GM18499 (cell line): ENCODE measurements around the gene CHST8.
"Not testable (repeated sequence)": the region's sequence is repeated elsewhere in the genome, so short reads cannot be mapped to it uniquely, and the experiment has no call there.

Source experiments
- ATAC-seq: cut with Tn5 transposase; IDR thresholded peaks from one replicate; pipeline ENCODE4 v1.9.1; 2021; ENCODE audit warnings: moderate number of reproducible peaks; ENCODE audit not compliant: insufficient read depth, unreplicated experiment

The CHST8 gene

GRCh38 chr19:33802801-33803200 is 181.0 kb downstream of the CHST8 start:
- ATAC-seq = no peak

GRCh38 chr19:33803383-33803782 is 181.6 kb downstream of the CHST8 start:
- ATAC-seq = no peak

- no peak for ATAC-seq
Observed at GRCh38 chr19:33804021-33804799, 182.5 kb downstream of the CHST8 start.

- no peak for ATAC-seq
Observed at GRCh38 chr19:33805313-33805712, 183.6 kb downstream of the CHST8 start.

- no peak for ATAC-seq
Observed at GRCh38 chr19:33805840-33806433, 184.2 kb downstream of the CHST8 start.

- ATAC-seq = no peak
Observed at GRCh38 chr19:33806434-33806881, 184.7 kb downstream of the CHST8 start.

- ATAC-seq = no peak
Observed at GRCh38 chr19:33808399-33808798, 186.6 kb downstream of the CHST8 start.

- no peak for ATAC-seq
Observed at GRCh38 chr19:33809960-33810359, 188.2 kb downstream of the CHST8 start.

GRCh38 chr19:33810821-33811220 is 189.1 kb downstream of the CHST8 start:
- no peak for ATAC-seq

GRCh38 chr19:33811246-33811645 is 189.5 kb downstream of the CHST8 start:
- ATAC-seq = no peak

- ATAC-seq = no peak
Observed at GRCh38 chr19:33811736-33812387, 190.1 kb downstream of the CHST8 start.

- ATAC-seq = no peak
Observed at GRCh38 chr19:33812388-33813330, 190.9 kb downstream of the CHST8 start.

- no peak for ATAC-seq
Observed at GRCh38 chr19:33813391-33814101, 191.8 kb downstream of the CHST8 start.

GRCh38 chr19:33814181-33815165 is 192.7 kb downstream of the CHST8 start:
- ATAC-seq = no peak

- no peak for ATAC-seq
Observed at GRCh38 chr19:33815380-33816340, 193.9 kb downstream of the CHST8 start.

GRCh38 chr19:33818411-33818810 is 196.7 kb downstream of the CHST8 start:
- no peak for ATAC-seq

GRCh38 chr19:33819078-33819477 is 197.3 kb downstream of the CHST8 start:
- ATAC-seq = not testable (repeated sequence)
